ENCODE results near the gene INO80.

The INO80 gene

DNA sequence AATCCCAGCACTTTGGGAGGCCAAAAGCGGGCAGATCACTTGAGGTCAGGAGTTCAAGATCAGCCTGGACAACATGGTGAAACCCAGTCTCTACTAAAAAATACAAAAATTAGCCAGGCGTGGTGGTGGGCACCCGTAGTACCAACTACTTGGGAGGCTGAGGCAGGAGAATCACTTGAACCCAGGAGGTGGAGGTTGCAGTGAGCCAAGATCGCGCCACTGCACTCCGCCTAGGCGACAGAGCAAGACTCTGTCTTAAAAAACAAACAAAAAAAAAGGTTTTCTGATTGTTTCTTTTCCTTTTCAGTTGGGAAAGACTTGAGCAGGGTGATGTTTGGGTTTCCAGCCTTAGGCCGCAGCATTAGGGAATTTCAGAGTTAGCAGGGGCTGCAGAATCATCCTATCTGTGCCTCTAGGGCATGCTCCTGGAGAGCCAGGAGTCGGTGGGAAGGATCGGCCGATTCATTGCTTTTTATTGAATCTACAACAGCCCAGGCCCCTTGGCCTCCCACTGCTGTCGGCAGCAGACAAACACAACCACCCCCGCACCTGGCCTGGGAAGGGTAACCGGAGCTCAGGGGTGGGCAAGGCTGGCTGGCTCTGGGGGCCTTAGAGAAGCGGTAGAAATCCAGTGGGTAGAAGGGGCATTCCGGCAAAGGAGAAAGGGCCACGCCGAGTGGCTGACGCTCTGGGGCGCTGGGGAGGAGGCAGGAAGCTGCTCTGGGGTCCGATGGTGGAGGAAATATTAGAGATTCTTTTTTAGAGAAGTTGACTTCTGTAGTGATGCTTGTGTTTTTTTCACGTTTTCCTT, 156.5 kb downstream of the INO80 start:
- Histone ChIP-seq H3K27ac (ENCODE audit: low read length) (no peak overlapping the region), H4K20me1 (ENCODE audit: insufficient read depth, low read length) (no peaks in the 10 kb centered on the region), H2AFZ (ENCODE audit: low read depth, low read length) (no peak overlapping the region), H3K36me3 (replicated peaks; ENCODE audit: low read depth, low read length) (peaks cover 3% of the 10 kb centered on the region), H3K4me2 (ENCODE audit: low read length) (no peak overlapping the region), H3K4me3 (ENCODE audit: low read length) (no peak overlapping the region), H3K9ac (ENCODE audit: low read length) (no peak overlapping the region), H3K79me2 (ENCODE audit: low read length) (no peaks in the 10 kb centered on the region), H3K9me3 (ENCODE audit: insufficient read depth, low read length) (no peaks in the 10 kb centered on the region), H3K4me1 (ENCODE audit: low read length) (no peaks in the 10 kb centered on the region), H3K27me3 (ENCODE audit: low read depth, low read length) (no peaks in the 10 kb centered on the region)
- TF ChIP-seq EZH2phosphoT487 (IDR thresholded peaks at IDR 0.05; ENCODE audit: low read depth) (no peak), CTCF (IDR thresholded peaks at IDR 0.05; ENCODE audit: low read depth, low read length) (no peak)

GRCh38 chr15:40958723-40959122, 157.4 kb downstream of the INO80 start:
- Histone ChIP-seq H3K79me2 (ENCODE audit: low read length) (no peaks in the 10 kb centered on the region), H3K27ac (ENCODE audit: low read length) (no peak overlapping the region), H2AFZ (ENCODE audit: low read depth, low read length) (no peak overlapping the region), H3K9me3 (ENCODE audit: insufficient read depth, low read length) (no peaks in the 10 kb centered on the region), H3K4me1 (ENCODE audit: low read length) (peaks cover 5% of the 10 kb centered on the region), H3K4me2 (ENCODE audit: low read length) (no peak overlapping the region), H3K9ac (ENCODE audit: low read length) (no peak overlapping the region), H4K20me1 (ENCODE audit: insufficient read depth, low read length) (no peaks in the 10 kb centered on the region), H3K27me3 (ENCODE audit: low read depth, low read length) (no peaks in the 10 kb centered on the region), H3K36me3 (replicated peaks; ENCODE audit: low read depth, low read length) (peaks cover 3% of the 10 kb centered on the region), H3K4me3 (ENCODE audit: low read length) (no peak overlapping the region)
- no peak for TF ChIP-seq EZH2phosphoT487 (IDR thresholded peaks at IDR 0.05; ENCODE audit: low read depth)
- TF ChIP-seq CTCF (IDR thresholded peaks at IDR 0.05; ENCODE audit: low read depth, low read length): no peak

DNA sequence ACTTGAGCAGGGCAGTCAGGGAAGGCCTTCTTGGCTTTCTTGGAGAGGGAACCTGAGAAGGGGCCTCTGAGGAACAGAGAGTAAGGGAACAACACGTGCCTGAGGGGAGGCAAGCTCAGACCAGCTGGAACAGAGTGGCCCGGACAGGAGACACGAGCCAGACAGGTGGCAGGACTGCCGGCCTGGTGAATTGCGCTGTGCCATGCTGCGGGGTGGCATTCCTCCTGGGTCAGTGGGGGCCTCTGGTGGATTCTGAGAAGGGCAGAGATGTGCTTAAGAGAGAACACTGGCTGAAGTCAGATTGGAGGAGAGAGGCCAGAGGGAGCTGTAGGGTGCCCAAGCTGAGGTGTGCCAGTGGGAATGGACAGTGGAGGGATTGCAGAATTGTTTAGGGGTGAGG, 157.9 kb downstream of the INO80 start:
- no peak overlapping the region for H3K27ac ChIP-seq (ENCODE audit: low read length)
- no peak overlapping the region for H2AFZ ChIP-seq (ENCODE audit: low read depth, low read length)
- H3K9me3 ChIP-seq (ENCODE audit: insufficient read depth, low read length): no peaks in the 10 kb centered on the region
- TF ChIP-seq EZH2phosphoT487 (IDR thresholded peaks at IDR 0.05; ENCODE audit: low read depth) (no peak), CTCF (IDR thresholded peaks at IDR 0.05; ENCODE audit: low read depth, low read length) (no peak)
- peaks cover 7% of the 10 kb centered on the region for H3K4me1 ChIP-seq (ENCODE audit: low read length)
- no peaks in the 10 kb centered on the region for H3K79me2 ChIP-seq (ENCODE audit: low read length)
- no peak overlapping the region for H3K4me2 ChIP-seq (ENCODE audit: low read length)
- H3K9ac ChIP-seq (ENCODE audit: low read length): no peak overlapping the region
- no peak overlapping the region for H3K4me3 ChIP-seq (ENCODE audit: low read length)
- H3K27me3 ChIP-seq (ENCODE audit: low read depth, low read length): no peaks in the 10 kb centered on the region
- peaks cover 3% of the 10 kb centered on the region for H3K36me3 ChIP-seq (replicated peaks; ENCODE audit: low read depth, low read length)
- no peaks in the 10 kb centered on the region for H4K20me1 ChIP-seq (ENCODE audit: insufficient read depth, low read length)

GRCh38 chr15:40957581-40958051, 158.5 kb downstream of the INO80 start:
- H3K9ac ChIP-seq (ENCODE audit: low read length): no peak overlapping the region
- peaks cover 7% of the 10 kb centered on the region for H3K4me1 ChIP-seq (ENCODE audit: low read length)
- no peaks in the 10 kb centered on the region for H3K27me3 ChIP-seq (ENCODE audit: low read depth, low read length)
- no peaks in the 10 kb centered on the region for H3K79me2 ChIP-seq (ENCODE audit: low read length)
- TF ChIP-seq CTCF (IDR thresholded peaks at IDR 0.05; ENCODE audit: low read depth, low read length): no peak
- no peak for TF ChIP-seq EZH2phosphoT487 (IDR thresholded peaks at IDR 0.05; ENCODE audit: low read depth)
- H3K4me3 ChIP-seq (ENCODE audit: low read length): no peak overlapping the region
- H3K27ac ChIP-seq (ENCODE audit: low read length): no peak overlapping the region
- no peak overlapping the region for H3K4me2 ChIP-seq (ENCODE audit: low read length)
- no peaks in the 10 kb centered on the region for H3K9me3 ChIP-seq (ENCODE audit: insufficient read depth, low read length)
- H2AFZ ChIP-seq (ENCODE audit: low read depth, low read length): no peak overlapping the region
- peaks cover 3% of the 10 kb centered on the region for H3K36me3 ChIP-seq (replicated peaks; ENCODE audit: low read depth, low read length)
- no peaks in the 10 kb centered on the region for H4K20me1 ChIP-seq (ENCODE audit: insufficient read depth, low read length)
